Fibroblast of skin of left quadriceps (primary cell): ENCODE measurements around the gene LGALS14.

ENCODE experiments used
- DNase-seq, 2 experiments: peaks; one replicate each; pipeline ENCODE4 v3.0.0-alpha.2; 2013; ENCODE audit warnings: low read depth in 2 of 2

Gene LGALS14

DNA sequence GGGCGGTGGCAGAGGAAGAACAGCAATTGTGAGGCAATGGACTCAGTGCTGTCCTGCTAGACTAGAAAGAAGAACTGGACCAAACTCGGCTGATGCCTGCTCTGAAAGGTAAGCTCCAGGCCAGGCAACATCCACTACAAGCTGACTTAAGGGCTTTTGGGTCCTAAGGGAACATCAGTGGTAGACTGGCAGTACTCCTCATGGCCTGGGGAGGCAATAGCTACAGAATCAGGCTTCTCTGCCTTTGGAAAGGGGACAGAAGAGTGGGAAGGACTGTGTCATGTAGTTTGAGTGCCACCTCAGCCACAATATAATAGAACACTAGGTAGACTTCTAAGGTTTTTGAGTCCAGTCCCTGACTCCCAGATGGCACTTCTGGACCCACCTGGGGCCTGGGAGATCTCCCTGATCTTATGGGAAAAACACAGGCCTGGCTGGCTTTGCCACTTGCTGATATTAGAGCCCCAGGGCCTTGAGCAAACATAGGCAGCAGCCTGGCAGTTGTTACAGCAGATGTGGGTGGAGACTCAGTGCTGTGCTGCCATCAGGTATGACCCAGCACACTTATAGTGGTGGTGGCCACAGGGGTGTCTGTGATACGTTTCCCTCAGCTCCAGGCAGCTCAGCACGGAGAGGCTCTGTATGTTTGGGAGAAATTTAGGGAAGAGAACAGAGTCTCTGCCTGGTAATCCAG lies 42.7 kb downstream of the LGALS14 start:
- DNase-seq = no peak

DNA sequence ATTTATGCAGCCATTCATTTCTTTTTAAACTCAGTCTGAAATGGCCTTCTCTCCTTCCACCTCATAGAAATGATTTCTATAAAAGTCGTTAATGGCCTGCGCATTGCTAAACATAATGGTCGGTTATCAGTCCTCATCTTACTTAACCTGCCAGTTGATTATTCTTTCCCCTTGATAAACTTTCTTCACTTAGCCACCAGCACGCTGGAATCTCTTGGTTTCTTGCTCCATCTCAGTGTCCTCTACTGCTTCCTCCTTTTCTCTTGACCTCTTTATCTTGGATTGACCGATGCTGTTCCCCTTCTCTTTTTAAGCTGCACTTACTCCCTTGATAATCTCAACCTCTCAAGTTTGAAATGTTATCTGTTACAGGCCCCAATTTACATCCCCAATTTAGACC lies 45.7 kb downstream of the LGALS14 start:
- no peak for DNase-seq

DNA sequence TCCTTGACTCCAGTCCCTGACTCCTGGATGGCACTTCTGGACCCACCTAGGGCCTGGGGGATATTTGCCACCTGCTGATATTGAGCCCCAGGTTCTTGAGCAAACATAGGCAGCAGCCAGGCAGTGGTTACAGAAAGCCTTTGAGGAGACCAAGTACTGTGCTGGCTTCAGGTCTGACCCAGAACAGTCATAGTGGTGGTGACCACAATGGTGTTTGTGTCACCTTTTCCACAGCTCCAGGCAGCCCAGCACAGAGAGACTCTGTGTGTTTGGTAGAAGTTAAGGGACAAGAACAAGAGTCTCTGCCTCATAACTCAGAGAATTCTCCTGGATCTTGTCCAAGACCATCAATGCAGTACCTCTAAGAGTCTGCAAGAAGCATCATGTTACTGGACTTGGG lies 48.1 kb downstream of the LGALS14 start:
- no peak for DNase-seq

DNA sequence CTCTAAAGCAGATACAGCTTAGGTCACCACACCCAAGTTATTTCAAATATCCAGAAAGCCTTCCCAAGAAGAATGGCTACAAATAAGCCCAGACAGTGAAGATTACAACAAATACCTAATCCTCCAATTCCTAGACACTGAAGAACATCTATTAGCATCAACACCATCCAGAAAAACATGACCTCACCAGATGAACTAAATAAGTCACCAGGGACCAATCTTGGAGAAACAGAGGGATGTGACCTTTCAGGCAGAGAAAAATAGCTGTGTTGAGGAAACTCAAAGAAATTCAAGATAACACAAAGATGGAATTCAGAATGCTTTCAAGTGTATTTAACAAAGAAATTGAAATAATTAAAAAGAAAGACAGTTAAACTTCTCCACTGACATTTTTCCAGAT lies 48.5 kb downstream of the LGALS14 start:
- DNase-seq = no peak

DNA sequence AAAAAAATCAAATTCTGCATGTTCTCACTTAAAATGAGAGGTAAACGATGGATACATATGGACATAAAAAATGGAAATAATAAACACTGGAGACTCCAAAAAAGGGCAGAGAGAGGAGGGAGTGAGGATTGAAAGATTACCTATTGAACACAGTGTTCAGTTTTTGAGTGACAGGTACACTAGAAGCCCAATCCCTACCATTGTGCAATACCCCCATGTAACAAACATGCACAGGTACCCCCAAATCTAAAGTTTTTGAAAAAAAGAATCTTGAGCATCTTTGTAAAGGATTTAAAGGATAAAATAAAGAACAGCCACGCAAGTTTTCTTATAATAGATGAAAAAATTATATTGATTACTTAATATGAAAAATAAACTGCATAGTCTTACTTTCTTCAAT lies 50.3 kb downstream of the LGALS14 start:
- DNase-seq = no peak

DNA sequence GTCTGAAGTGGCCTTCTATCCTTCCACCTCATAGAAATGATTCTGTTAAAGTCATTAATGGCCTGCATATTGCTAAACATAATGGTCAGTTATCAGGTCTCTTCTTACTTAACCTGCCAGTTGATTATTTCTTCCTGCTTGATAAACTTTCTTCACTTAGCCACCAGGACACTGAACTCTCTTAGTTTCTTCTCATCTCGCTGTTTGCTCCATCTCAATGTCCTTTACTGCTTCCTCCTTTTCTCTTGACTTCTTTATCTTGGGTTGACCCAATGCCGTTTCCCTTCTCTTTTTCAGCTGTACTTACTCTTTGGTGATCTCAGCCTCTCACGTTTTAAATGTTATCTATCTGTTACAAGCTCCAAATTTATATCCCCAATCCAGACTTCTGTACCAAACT lies 50.7 kb downstream of the LGALS14 start:
- no peak for DNase-seq
